ENCODE data around the gene NUDT22. TPM values are rescaled to one million over a fixed set of nuclear protein-coding genes. Genes with fewer than 3 reads are reported as not detected.

Gene NUDT22
- total and polyA plus RNA-seq, 2 of the 8 experiments (the other 6 are each of a cell fraction or from before 2014, with no cell fraction given) = 43.4 to 69.0 TPM

DNA sequence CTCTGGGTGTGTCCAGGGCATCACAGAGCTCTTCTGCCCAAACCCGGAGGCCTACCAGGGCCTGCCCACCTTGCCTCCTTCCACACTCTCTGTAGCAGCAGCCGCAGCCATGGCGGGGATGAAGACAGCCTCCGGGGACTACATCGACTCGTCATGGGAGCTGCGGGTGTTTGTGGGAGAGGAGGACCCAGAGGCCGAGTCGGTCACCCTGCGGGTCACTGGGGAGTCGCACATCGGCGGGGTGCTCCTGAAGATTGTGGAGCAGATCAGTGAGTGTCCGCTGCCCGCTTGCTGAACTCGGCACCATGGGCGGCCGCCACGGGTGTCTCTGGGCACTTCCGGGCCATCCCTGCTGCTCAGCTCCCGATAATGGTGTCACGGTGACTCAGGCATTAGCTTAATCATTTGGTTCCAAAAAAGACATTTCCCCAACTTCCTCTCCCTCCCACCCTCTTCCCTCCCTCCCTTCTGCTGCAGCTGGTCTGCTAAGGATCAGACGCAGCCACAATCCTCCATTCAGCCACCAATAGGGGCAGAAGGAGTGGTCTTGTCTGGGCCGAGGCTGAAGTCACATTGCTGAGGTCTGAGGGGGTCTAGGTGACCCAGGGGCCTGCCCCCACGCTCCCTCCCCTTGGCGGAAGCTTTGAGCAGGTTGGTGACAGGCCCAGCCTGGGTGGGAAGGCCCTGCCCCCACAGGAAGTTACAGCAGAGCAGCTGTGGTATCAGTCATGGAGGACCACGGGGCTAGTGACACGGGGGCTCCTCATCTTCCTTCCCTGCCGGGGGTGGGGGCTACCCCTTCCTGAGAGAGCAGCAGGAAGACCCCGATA, 18.6 kb upstream of the NUDT22 start:
- no peaks in the 10 kb centered on the region for H3K79me2 ChIP-seq (ENCODE audit: control insufficient read depth in 1 of 2, insufficient read depth in 2 of 2, low read length in 2 of 2)
- no peak overlapping the region for H2BK12ac ChIP-seq (ENCODE audit: low read depth, low read length)
- H3K4ac ChIP-seq (replicated peaks; ENCODE audit: insufficient read length, low read depth, low read length) = no peak overlapping the region
- no peak overlapping the region for H2AFZ ChIP-seq (ENCODE audit: low read length)
- CTCF ChIA-PET (ENCODE audit: partially characterized antibody) = interaction anchor here (0.7 to 7.4 kb wide), 16 partner anchors 8 to 242 kb away, joined by 3 to 68 read pairs (median 12); partner anchors contain the start of genes DNAJC4, NUDT22, PLCB3 and TRPT1
- no peak overlapping the region for H4K5ac ChIP-seq (ENCODE audit: insufficient read length, low read depth, low read length)
- DNase-seq (ENCODE audit: low read depth in 1 of 2, low spot score in 2 of 2) = no peak
- H3K23ac ChIP-seq (ENCODE audit: insufficient read length) = no peak overlapping the region
- H3K9ac ChIP-seq (replicated peaks in 1 of 4; ENCODE audit: extremely low read depth in 1 of 4, low read depth in 3 of 4, low read length in 3 of 4) = no peak overlapping the region
- no peak overlapping the region for H3K4me3 ChIP-seq (ENCODE audit: extremely low read depth in 1 of 4, insufficient read depth in 2 of 4, low read depth in 3 of 4, low read length in 4 of 4)
- H4K8ac ChIP-seq (ENCODE audit: extremely low read depth, insufficient read depth, low read length) = peak overlapping the region; percentile 76; the same call in 1 of the 2 replicates
- peaks cover 5 to 14% of the 10 kb centered on the region in 2 experiments for H4K20me1 ChIP-seq (replicated peaks in 1 of 2; ENCODE audit: control insufficient read depth in 1 of 2, insufficient read depth in 2 of 2, low read length in 2 of 2)
- H3K18ac ChIP-seq (ENCODE audit: extremely low read depth, low read length) = no peak overlapping the region
- 95% methylated on average over 18 of the region's 30 CpGs; no CpG with 5 or more reads in 1 of the 2 experiments for WGBS, 2 experiments (ENCODE audit: extremely low coverage in 1 of 2, insufficient coverage in 1 of 2, insufficient read length in 1 of 2, insufficient replicate concordance in 2 of 2, low coverage in 1 of 2, low lambda C conversion rate in 2 of 2, missing lambda C conversion rate in 1 of 2)
- H3K9me3 ChIP-seq (ENCODE audit: insufficient read depth in 2 of 2, low read depth in 1 of 2, low read length in 1 of 2) = no peaks in the 10 kb centered on the region
- peaks cover 24 to 40% (median 32%) of the 10 kb centered on the region in 4 experiments for H3K36me3 ChIP-seq (ENCODE audit: control insufficient read depth in 2 of 4, insufficient read depth in 4 of 4, low read length in 3 of 4)
- no peaks in the 10 kb centered on the region; a peak in 1 of 7 replicates for H3K27me3 ChIP-seq (replicated peaks in 1 of 4; ENCODE audit: control insufficient read depth in 3 of 4, extremely low read depth in 1 of 4, insufficient read depth in 3 of 4, low read length in 3 of 4)
- H2BK15ac ChIP-seq (ENCODE audit: low read length) = no peak overlapping the region
- POLR2A ChIA-PET (ENCODE audit: partially characterized antibody) = interaction anchor here (0.7 to 18.4 kb wide), 15 partner anchors 12 to 444 kb away, joined by 3 to 253 read pairs (median 4); partner anchors contain the start of genes ESRRA, GPR137, NUDT22 and PLCB3
- no peak overlapping the region for H2BK120ac ChIP-seq (replicated peaks; ENCODE audit: low read depth, low read length)
- H3K79me1 ChIP-seq (ENCODE audit: low read depth, low read length) = no peaks in the 10 kb centered on the region
- H3K4me1 ChIP-seq (replicated peaks in 1 of 4; ENCODE audit: control insufficient read depth in 3 of 4, insufficient read depth in 4 of 4, low read length in 3 of 4) = peaks cover 0 to 5% (median 0%) of the 10 kb centered on the region in 4 experiments; a peak in 3 of 7 replicates
- no peak overlapping the region for H3K4me2 ChIP-seq (ENCODE audit: insufficient read depth in 1 of 2, low read depth in 2 of 2, low read length in 2 of 2)
- H2AK5ac ChIP-seq (ENCODE audit: low read depth, low read length) = no peak overlapping the region
- H3K27ac ChIP-seq (ENCODE audit: low read depth, low read length) = no peak overlapping the region
- H4K91ac ChIP-seq (replicated peaks; ENCODE audit: insufficient read length, low read length) = no peak overlapping the region
- no peak overlapping the region for H2BK5ac ChIP-seq (ENCODE audit: low read depth, low read length)
- H2BK20ac ChIP-seq (ENCODE audit: low read length) = no peak overlapping the region
- no peak overlapping the region for H3K56ac ChIP-seq (replicated peaks; ENCODE audit: insufficient read length, low read depth, low read length)
- TF ChIP-seq TEAD4 (IDR thresholded peaks at IDR 0.05; ENCODE audit: low read depth, low read length) (no peak), JUND (IDR thresholded peaks at IDR 0.05; ENCODE audit: low read length) (no peak), SP2 (IDR thresholded peaks at IDR 0.05; ENCODE audit: low read length) (no peak), POU5F1 (IDR thresholded peaks at IDR 0.05; ENCODE audit: low read depth, low read length) (no peak), BCL11A (IDR thresholded peaks at IDR 0.05; ENCODE audit: low read depth in 2 of 2, low read length in 2 of 2) (no peak), POLR2A (IDR thresholded peaks at IDR 0.05; ENCODE audit: control extremely low read depth in 1 of 2, low read depth in 2 of 2, low read length in 2 of 2) (no peak)
- no peak overlapping the region for H3K14ac ChIP-seq (ENCODE audit: insufficient read length)
- H3K23me2 ChIP-seq (ENCODE audit: low read depth, low read length) = no peaks in the 10 kb centered on the region
- FAIRE-seq = no peak

All from H1 (cell line).